Transverse colon (tissue), 4 donors: Measurements from ENCODE around the gene KLF18.

Source experiments
- CTCF ChIP-seq, 5 experiments: fragments of 200-600 bp in 3 of 5; fragments of 450-650 bp in 2 of 5; sonication (generic) in 3 of 5; IDR thresholded peaks; 1 replicate in 2 of 5; 2 replicates in 3 of 5; pipeline ENCODE4 v1.5.1; 2016 to 2017; ENCODE audit warnings: antibody characterized with exemption in 5 of 5, inconsistent platforms in 3 of 5, mild to moderate bottlenecking in 2 of 5, moderate library complexity in 1 of 5
- EP300 ChIP-seq: sonication (generic); formaldehyde crosslinking; IDR thresholded peaks from one replicate; pipeline ENCODE4 v1.6.1; 2017; ENCODE audit warnings: antibody characterized with exemption, low read depth
- POLR2A ChIP-seq: fragments of 450-650 bp; IDR thresholded peaks from one replicate; pipeline ENCODE4 v1.6.1; 2016; ENCODE audit warnings: antibody characterized with exemption, mild to moderate bottlenecking, moderate library complexity
- POLR2AphosphoS5 ChIP-seq, 3 donors: sonication (generic); formaldehyde crosslinking; IDR thresholded peaks; one replicate each; pipeline ENCODE4 v1.6.1; 2016; ENCODE audit warnings: antibody characterized with exemption in 3 of 3

DNA sequence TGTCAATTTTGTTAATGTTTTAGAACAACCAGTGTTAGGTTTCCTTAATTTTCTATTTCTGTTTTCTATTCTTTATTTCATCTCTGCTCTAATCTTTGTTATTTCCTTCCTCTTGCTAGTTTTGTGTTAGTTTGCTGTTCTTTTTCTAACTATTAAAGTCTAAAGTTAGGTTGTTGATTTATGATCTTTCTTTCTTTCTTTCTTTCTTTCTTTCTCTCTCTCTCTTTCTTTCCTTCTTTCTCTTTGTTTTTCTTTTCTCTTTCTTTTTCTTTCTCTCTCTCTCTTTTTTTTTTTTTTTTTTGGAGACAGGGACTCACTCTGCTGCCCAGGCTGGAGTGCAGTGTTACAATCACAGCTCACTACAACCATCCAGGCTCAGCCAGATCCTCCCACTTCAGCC lies 17.4 kb upstream of the KLF18 start:
- TF ChIP-seq CTCF (IDR thresholded peaks at IDR 0.05) (no peak), POLR2A (no peak), POLR2AphosphoS5 (IDR thresholded peaks at IDR 0.05) (no peak), EP300 (no peak)
